HG02571 (cell line): ENCODE results near the gene BRSK2.
A peak's percentile ranks its signal among the peaks of the same experiment; 100 is the strongest.

Experiments
- ATAC-seq: cut with Tn5 transposase; IDR thresholded peaks from one replicate; pipeline ENCODE4 v1.9.1; 2021; ENCODE audit warnings: mild to moderate bottlenecking, moderate library complexity; ENCODE audit not compliant: unreplicated experiment

Gene BRSK2

GRCh38 chr11:1373536-1374214 lies 16.1 kb upstream of the BRSK2 start:
- ATAC-seq = no peak

GRCh38 chr11:1375161-1375954 lies 14.4 kb upstream of the BRSK2 start:
- no peak for ATAC-seq

GRCh38 chr11:1375955-1376258 lies 13.8 kb upstream of the BRSK2 start:
- ATAC-seq = no peak

- no peak for ATAC-seq
Measured at GRCh38 chr11:1377231-1377780, 12.4 kb upstream of the BRSK2 start.

GRCh38 chr11:1381793-1382425 lies 7.8 kb upstream of the BRSK2 start:
- no peak for ATAC-seq

GRCh38 chr11:1382429-1382828 lies 7.3 kb upstream of the BRSK2 start:
- ATAC-seq = no peak

- peak; percentile 65 for ATAC-seq
Measured at GRCh38 chr11:1382831-1383607, 6.7 kb upstream of the BRSK2 start.

- ATAC-seq = no peak
Measured at GRCh38 chr11:1384199-1384970, 5.3 kb upstream of the BRSK2 start.

- ATAC-seq = no peak
Measured at GRCh38 chr11:1387521-1387920, 2.2 kb upstream of the BRSK2 start.

GRCh38 chr11:1387961-1388762 lies 1.6 kb upstream of the BRSK2 start:
- ATAC-seq = no peak

GRCh38 chr11:1388763-1389102 lies 1.0 kb upstream of the BRSK2 start:
- ATAC-seq = no peak

- ATAC-seq = peak; percentile 88
Measured at GRCh38 chr11:1389103-1389931, 417 bp upstream of the BRSK2 start.

GRCh38 chr11:1390569-1391164 lies 933 bp downstream of the BRSK2 start:
- no peak for ATAC-seq

GRCh38 chr11:1391165-1392075 lies 1.7 kb downstream of the BRSK2 start:
- no peak for ATAC-seq

GRCh38 chr11:1392111-1392510 lies 2.4 kb downstream of the BRSK2 start:
- ATAC-seq = no peak

- no peak for ATAC-seq
Measured at GRCh38 chr11:1392561-1392960, 2.8 kb downstream of the BRSK2 start.

- no peak for ATAC-seq
Measured at GRCh38 chr11:1393038-1393710, 3.4 kb downstream of the BRSK2 start.
